NK-92 (cell line): ENCODE results near the gene GSTCD.
"Not testable (repeated sequence)": the region's sequence is repeated elsewhere in the genome, so short reads cannot be mapped to it uniquely, and the experiment has no call there.

Experiments
- DNase-seq: peaks from one replicate; lab custom pipeline; 2025; ENCODE audit not compliant: unreplicated experiment; lab: John Stamatoyannopoulos, UW

The GSTCD gene, protein sequence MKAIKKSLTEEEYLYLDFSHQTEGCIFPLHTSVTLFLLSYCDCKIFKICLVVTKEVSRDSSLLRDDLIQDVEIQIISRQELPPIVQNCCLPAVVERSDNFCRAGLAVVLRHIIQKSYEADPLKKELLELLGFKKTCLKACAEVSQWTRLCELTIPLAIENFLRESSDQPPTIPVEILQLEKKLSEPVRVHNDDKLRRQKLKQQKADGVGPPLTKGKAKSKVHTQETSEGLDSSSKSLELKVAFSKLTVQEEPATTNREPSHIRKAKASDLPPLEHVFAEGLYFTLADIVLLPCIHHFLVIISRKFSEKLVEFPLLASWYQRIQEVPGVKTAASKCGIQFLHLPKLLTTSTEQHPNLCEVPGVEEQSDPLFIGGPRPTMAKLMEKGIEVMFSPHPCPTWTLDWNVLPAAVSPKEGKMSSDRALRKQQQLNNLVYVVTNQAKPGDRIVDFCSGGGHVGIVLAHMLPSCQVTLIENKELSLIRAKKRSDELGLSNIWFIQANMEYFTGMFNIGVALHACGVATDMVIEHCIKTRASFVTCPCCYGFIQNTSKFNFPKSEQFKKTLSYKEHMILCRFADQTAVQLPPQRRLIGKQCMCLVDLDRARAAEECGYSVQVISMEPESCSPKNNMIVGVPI

DNA sequence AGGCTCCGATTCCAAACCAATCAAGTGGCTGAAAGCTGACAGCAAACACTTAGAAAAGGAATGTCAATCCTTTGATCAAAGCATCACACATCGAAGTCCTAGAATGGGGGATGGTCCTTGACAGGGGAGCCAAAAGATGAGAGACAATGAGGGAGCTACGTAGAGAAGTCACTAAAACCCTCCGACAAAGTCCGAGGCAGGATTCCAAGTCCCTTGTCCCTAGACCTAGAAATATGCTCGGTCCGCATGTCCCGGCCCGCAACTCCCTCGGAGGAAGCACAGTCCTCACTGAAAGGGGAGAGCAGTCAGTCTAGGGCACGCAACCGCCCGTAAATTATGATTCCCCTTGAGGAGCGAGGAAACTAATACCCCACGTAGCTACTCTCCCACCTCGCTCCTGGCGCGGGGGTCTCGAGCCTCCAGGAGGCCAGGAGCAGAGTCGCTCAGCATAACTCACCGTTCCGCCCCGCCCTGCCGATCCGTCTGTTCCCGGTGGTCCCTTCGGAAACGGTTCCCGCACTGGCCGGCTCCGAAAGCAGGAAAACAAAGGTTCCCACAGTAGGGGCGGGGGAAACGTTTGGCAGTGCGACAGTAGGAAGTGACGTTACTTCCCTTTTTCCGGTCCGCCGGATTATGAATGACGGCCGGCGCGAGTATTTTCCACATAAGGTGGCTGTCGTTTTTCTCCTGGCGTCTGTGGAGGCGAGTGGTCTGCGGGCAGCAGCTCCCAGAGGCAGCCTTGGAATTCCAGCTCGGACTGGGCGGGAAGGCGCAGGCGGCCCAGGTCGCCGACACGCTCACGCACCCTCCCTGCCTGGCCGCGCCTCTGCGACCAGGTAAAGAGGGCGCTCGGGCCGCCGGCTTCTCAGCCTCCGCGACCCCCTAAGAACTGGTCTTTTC, at the start of gene GSTCD, which contains the start of gene INTS12:
TSS of gene GSTCD (plus strand) at position 604 of the 900 bp plus-strand sequence. CDS start 8,830 bp downstream, outside the sequence.
TSS of gene INTS12 (minus strand) at position 509 of the 900 bp plus-strand sequence. CDS start 8,684 bp downstream, outside the sequence.
- DNase-seq = peak; percentile 37

GRCh38 chr4:105659190-105659589, 49.4 kb upstream of the GSTCD start:
- no peak for DNase-seq

- DNase-seq = no peak
These were observed 47.6 kb upstream of the GSTCD start for GRCh38 chr4:105661028-105661427.

DNA sequence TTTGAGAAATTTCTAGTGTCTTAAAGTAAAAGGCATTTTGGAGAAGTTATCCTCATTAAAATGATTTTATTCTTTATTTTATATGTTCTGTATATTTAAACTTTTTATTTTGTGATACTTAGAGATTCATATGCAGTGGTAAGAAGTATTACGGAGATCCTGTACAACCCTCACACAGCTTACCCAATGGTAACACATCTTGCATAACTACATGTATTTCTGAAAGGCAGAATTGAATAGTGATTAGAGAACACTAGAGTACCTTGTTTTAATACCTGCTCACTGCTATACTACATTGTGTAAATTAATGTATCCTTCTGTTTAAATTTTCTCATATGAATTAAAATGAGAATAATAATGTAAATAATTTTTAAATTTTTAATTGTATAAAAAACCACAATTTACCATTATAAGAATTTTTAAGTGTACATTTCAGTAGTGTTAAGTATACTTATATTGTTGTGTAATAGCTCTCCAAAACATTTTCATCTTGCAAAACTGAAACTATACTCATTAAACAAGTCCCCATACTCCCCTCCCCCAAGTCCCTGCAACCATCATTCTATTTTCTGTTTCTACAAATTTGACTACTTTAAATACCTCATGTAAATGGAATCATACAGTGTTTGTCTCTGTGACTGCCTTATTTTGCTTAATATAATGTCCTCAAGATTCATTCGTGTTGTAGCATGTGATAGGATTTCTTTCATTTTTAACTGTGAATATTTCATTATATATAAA, 45.5 kb upstream of the GSTCD start:
- DNase-seq = no peak

DNA sequence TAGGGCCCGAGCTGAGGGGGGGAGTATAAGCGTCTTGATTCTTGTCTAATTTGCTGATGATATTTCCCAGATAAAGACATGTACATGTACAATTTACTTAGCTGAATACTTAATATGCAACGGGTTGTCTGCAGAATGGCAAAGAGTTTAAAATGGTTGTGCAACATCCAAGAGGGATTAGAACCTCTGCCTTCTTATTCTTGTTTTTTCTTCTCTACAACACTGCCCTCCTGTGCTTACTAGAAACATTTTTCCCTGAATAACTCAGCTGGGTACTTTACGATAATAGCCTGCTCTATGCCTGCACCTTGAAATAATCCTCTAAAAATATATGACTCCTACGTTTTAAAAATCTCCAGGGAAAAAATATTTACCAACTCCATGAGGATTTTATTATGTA, 41.9 kb upstream of the GSTCD start:
- no peak for DNase-seq

- DNase-seq = no peak
These were observed 37.9 kb upstream of the GSTCD start for GRCh38 chr4:105670684-105671083.

DNA sequence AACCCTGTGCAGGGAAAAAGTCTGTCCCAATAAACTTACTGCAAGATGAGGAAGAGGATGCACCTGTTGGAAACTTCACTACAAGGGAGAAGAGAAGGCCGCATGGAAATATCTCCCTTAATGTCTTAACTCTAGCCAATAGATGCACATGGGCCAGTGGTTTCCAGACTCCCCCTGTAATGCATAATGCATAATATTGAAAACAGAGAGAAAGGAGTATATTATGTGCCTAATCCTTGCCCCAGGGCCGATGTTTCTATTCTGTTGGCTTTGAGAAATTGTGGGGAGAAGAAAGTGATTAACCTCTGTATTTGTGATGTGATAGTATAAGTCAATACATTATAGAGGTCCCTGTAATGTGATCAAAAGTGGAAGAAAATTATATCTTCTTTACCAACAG, 37.3 kb upstream of the GSTCD start:
- no peak for DNase-seq

- no peak for DNase-seq
These were observed 34.6 kb upstream of the GSTCD start for GRCh38 chr4:105674011-105674410.

DNA sequence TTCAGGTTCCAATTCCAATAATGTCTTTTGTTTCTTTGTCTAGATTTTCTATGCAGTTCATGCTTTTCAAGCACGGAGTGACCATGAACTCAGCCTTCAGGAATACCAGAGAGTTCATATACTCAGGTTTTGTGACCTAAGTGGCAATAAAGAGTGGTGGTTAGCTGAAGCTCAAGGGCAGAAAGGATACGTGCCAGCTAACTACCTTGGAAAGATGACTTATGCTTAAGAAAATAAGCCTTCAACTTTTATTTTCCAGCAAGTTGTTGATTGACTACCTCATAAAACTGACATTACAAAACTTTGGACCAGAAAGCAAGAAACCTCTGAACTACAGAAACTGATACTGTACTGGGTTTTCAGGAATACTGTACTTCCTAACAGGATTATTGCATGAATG, 30.9 kb upstream of the GSTCD start:
- no peak for DNase-seq

DNA sequence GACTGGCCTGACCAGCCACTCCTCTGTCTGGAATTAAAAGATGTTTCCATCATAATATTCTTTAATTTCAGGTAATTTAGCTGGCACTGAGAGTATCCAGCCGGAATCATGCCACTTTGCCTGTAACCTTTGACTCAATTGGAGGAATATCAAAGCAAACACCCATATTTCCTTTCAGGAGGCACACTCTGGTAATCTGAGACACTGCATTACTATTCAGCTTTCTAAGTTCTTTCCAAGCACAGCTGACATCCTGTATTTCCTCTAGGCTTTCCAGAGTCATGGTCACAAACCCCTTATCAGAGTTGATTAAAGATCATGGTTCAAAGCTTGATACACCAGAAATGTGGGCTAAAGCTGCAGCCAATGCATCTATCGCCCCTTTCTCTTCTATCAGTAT, 29.4 kb upstream of the GSTCD start:
- DNase-seq = no peak

DNA sequence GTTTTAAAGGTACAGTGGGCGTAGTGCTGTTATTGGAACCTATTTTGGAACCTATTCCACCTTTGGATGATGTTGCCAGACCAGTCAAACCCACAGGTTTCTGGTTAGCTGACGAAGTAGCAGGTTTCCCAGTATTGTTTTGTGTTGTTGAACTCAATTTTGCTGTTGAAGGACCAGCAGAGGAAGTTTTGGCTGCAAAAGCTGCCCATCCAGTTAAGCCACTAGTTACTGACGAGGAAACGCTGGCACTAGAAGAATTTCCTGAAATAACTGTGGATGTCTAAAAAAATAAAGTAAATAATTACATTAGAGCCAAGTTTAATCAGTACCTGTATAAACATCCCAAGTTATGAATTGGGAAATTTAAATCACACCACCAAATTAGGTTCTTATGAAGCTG, 25.5 kb upstream of the GSTCD start:
- no peak for DNase-seq

DNA sequence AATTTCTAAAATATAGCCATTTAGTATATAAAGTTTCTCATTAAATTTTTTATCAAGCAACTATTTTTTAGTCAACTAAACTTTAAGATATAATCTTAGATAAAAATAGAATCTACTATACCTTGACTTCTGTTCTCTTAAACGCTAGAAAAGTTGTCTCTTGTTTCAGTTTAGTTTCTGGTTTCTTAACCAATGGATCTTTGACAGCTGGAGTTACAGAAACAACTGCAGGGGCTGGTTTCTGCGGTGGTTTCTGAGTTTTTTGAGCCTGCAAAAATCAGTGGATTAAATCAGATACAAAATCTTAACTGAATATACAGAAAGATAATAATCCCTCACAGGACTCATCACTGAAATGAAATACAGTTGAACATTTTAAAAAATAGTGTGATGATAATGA, 22.0 kb upstream of the GSTCD start:
- DNase-seq = no peak

DNA sequence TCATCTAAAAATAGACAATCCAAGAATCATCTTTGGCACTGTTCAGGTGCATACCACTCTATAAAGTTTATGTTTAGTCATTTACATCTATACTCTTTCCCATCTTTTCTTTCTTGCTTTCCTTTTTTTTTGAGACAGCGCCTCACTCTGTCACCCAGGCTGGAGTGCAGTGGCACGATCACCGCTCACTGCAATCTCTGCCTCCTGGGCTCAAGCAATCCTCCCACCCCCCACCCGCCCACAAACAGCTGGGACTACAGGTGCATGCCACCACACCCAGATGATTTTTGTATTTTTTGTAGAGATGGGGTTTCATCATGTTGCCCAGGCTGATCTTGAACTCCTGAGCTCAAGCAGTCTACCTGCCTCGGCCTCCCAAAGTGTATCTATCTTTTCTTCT, 13.8 kb upstream of the GSTCD start:
- not testable (repeated sequence) for DNase-seq

GRCh38 chr4:105695832-105696231, 12.8 kb upstream of the GSTCD start:
- not testable (repeated sequence) for DNase-seq

DNA sequence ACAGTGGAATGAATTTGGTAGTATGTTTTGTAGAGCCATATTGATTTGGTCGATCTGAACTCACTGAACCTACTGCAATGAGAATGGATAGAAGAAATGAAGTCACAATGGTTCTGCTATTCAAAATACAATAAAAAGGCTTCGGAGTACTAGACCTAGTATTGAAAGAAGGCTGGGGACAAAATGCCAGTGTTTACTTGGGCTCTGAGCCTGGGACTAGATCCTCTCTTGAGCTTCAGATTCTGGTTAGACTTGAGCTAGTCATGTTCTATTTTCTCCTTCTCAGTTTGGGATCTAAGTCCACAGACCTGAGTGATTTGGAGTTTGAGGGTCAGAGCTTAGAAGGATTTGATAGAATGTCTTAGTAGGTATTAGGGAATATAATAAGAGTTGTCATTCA, 10.0 kb upstream of the GSTCD start:
- no peak for DNase-seq

GRCh38 chr4:105707782-105708180, 803 bp upstream of the GSTCD start:
- DNase-seq = no peak

- no peak for DNase-seq
These were observed 482 bp downstream of the GSTCD start for GRCh38 chr4:105709081-105709450.

DNA sequence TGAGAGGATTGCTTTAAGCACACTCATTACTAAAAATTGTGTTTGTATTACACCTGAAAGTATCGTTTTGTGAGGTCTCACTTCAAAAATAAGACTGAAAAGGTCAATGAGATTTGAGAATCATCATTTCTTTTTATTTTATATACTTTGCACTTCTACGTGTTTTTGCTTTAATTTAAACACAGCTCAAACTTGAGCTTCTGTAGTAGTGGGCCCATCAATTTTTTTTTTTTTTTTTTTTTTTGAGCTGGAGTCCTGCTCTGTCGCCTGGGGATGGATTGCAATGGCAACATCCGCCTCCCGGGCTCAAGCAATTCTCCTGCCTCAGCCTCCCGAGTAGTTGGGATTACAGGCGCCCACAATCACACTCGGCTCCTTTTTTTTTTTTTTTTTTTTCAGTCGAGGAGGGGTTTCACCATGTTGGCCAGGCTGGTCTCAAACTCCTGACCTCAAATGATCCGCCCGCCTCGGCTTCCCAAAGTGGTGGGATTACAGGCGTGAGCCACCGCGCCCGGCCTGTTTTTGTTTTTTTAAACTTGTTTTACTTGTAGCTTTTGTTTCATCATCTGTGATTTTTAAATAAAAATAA, 1.5 kb downstream of the GSTCD start:
- no peak for DNase-seq

- DNase-seq = no peak
These were observed 2.1 kb downstream of the GSTCD start for GRCh38 chr4:105710678-105711077.

- no peak for DNase-seq
These were observed 4.2 kb downstream of the GSTCD start for GRCh38 chr4:105712766-105713165.
